Ovary (tissue), 3 donors: ENCODE results near the gene USP48.

Experiments used
- CTCF ChIP-seq, 3 donors: fragments of 450-650 bp in 2 of 3; fragments of 200-600 bp in 1 of 3; IDR thresholded peaks; one replicate each; pipeline versions ENCODE4 v1.5.1 to v1.8.0; 2016 to 2022; ENCODE audit warnings: antibody characterized with exemption in 3 of 3, mild to moderate bottlenecking in 1 of 3
- EP300 ChIP-seq: sonication (generic); formaldehyde crosslinking; IDR thresholded peaks from one replicate; pipeline ENCODE4 v1.6.1; 2017; ENCODE audit warnings: antibody characterized with exemption
- POLR2A ChIP-seq: fragments of 450-650 bp; IDR thresholded peaks from one replicate; pipeline ENCODE4 v1.6.1; 2017; ENCODE audit warnings: antibody characterized with exemption, mild to moderate bottlenecking, moderate library complexity
- donor health status: DM: no; HTN: no; CAD: no.

GRCh38 chr1:21672478-21673276 lies 110.3 kb downstream of the USP48 start:
- TF ChIP-seq CTCF (IDR thresholded peaks at IDR 0.05) (no peak), EP300 (no peak), POLR2A (no peak)
